Panc1 (cell line): Measurements from ENCODE around the gene GTF3A. TPM values are rescaled to one million over a fixed set of nuclear protein-coding genes. Genes with fewer than 3 reads are reported as not detected.

ENCODE experiments used
- ATAC-seq: fragments of 200-7000 bp; cut with Tn5 transposase; 2 replicates; pipeline ENCODE4 v1.9.1; 2020; ENCODE audit warnings: mild to moderate bottlenecking, moderate library complexity
- BruUV-seq: library from RNA; stranded (reverse); fragments of 400-500 nt; replicated peaks from 2 replicates; lab custom pipeline; 2021; lab: Mats Ljungman, UMichigan
- CTCF ChIA-PET: fragments of 300-600 bp; sonication (Branson Sonifier 250); formaldehyde crosslinking; loops from one replicate; lab custom pipeline; 2022; ENCODE audit warnings: antibody characterized with exemption; lab: Charles Lee
- POLR2A ChIA-PET: fragments of 300-600 bp; sonication (Branson Sonifier 250); formaldehyde crosslinking; loops from one replicate; lab custom pipeline; 2022; ENCODE audit warnings: antibody characterized with exemption; lab: Charles Lee
- DNase-seq: peaks from one replicate; pipeline ENCODE4 v3.0.0-alpha.2; 2010; ENCODE audit warnings: low read depth, low spot score
- H3K27ac ChIP-seq: 2 replicates; pipeline ENCODE4 v1.5.1; 2011; ENCODE audit warnings: mild to moderate bottlenecking, low read length, inconsistent platforms
- H3K27me3 ChIP-seq: fragments of 200-500 bp; sonication (Bioruptor generic); 2 replicates; pipeline ENCODE4 v1.6.0; 2014; ENCODE audit warnings: low read length, inconsistent platforms; ENCODE audit not compliant: control insufficient read depth, insufficient read depth
- H3K36me3 ChIP-seq: fragments of 200-500 bp; sonication (Bioruptor generic); 2 replicates; pipeline ENCODE4 v1.5.1; 2014; ENCODE audit warnings: inconsistent platforms, mild to moderate bottlenecking, low read length, moderate library complexity; ENCODE audit not compliant: control insufficient read depth, insufficient read depth
- H3K4me1 ChIP-seq: 2 replicates; pipeline ENCODE4 v1.5.1; 2011; ENCODE audit warnings: inconsistent platforms, mild to moderate bottlenecking, low read length, moderate library complexity; ENCODE audit not compliant: control insufficient read depth, insufficient read depth
- H3K4me3 ChIP-seq, 2 experiments: 2 replicates each; pipeline ENCODE4 v1.5.1; 2011 to 2012; ENCODE audit warnings: low read depth in 2 of 2, low read length in 2 of 2, mild to moderate bottlenecking in 2 of 2, inconsistent platforms in 1 of 2, moderate library complexity in 1 of 2
- H3K9me3 ChIP-seq: fragments of 200-500 bp; sonication (Bioruptor generic); 2 replicates; pipeline ENCODE4 v1.5.1; 2014; ENCODE audit warnings: low read depth, mild to moderate bottlenecking, inconsistent platforms, low read length, moderate library complexity; ENCODE audit not compliant: control insufficient read depth, insufficient read depth
- POLR2AphosphoS5 ChIP-seq: IDR thresholded peaks from 2 replicates; pipeline ENCODE4 v1.6.1; 2012; ENCODE audit warnings: mild to moderate bottlenecking, low read depth, low read length, moderate library complexity
- SIN3A ChIP-seq: IDR thresholded peaks from 2 replicates; pipeline ENCODE4 v1.6.1; 2012; ENCODE audit warnings: low read depth, mild to moderate bottlenecking, low read length, moderate library complexity, borderline replicate concordance; ENCODE audit not compliant: insufficient read depth
- TCF7L2 ChIP-seq: IDR thresholded peaks from 2 replicates; pipeline ENCODE4 v1.6.1; 2011; ENCODE audit warnings: mild to moderate bottlenecking, low read depth, low read length, inconsistent platforms
- in situ Hi-C: cut with HindIII; loops from 2 replicates; pipeline ENCODE4 v1.10.0; 2016; ENCODE audit warnings: low sequenced_read_pairs, low pct_unique_long_range_greater_than_20kb
- intact Hi-C: fragments of 100-400 bp; cut with micrococcal nuclease; formaldehyde crosslinking; loops from one replicate; pipeline ENCODE4 v1.10.0; 2022; ENCODE audit not compliant: unreplicated experiment
- total RNA-seq: library from RNA; stranded (reverse); gene quantifications from one replicate; pipeline ENCODE4 v1.2.1, GENCODE V29; 2021; ENCODE audit not compliant: unreplicated experiment
- TF ChIP-seq, protein P1 (sequence below), 2 experiments: IDR thresholded peaks; 2 replicates each; pipeline ENCODE4 v1.6.1; 2011 to 2012; ENCODE audit warnings: low read depth in 2 of 2, control low read depth in 1 of 2, low read length in 1 of 2, mild to moderate bottlenecking in 1 of 2, moderate library complexity in 1 of 2; ENCODE audit not compliant: insufficient read depth in 1 of 2
- TF ChIP-seq, protein P2 (sequence below): fragments of 450-650 bp; IDR thresholded peaks from 2 replicates; pipeline ENCODE4 v1.5.1; 2017; ENCODE audit warnings: mild to moderate bottlenecking

GTF3A gene
- total RNA-seq, 1 experiment from 2014 or later = 111 TPM

GRCh38 chr13:27401210-27401609, 23.2 kb upstream of the GTF3A start:
- ATAC-seq = no peak
- H3K27ac ChIP-seq = no peak overlapping the region

DNA sequence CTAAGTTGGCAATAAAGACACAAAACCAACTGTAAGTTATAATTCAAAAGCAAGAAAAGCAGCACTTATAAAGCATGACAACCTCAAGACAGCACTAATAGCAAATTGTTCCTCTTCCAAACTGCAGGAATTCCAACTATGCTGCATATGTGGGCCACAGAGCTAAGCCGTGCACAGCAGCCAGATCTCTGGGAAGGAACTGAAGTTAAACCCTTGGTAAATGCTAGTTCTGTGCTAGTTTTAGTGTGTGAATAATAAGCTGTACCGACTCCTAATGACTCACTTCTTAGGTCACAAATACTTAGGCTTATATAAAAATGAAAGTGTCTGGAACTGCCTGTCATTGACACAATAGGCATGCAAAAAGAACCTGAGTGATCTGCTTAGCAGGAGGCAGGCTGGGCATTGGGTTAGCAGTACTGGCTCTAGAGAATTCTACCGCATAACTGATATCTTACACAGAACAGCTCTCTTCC, 21.2 kb upstream of the GTF3A start:
- no peak for ATAC-seq
- H3K27ac ChIP-seq = no peak overlapping the region
- DNase-seq = no peak
- in situ Hi-C loops = no loop called here
- no peaks in the 10 kb centered on the region for H3K27me3 ChIP-seq
- no peaks in the 10 kb centered on the region for H3K9me3 ChIP-seq
- no peaks in the 10 kb centered on the region for H3K36me3 ChIP-seq
- no peak overlapping the region for H3K4me3 ChIP-seq
- BruUV-seq = no TSS peak
- peaks cover 5% of the 10 kb centered on the region; the same call in 1 of the 2 replicates for H3K4me1 ChIP-seq
- intact Hi-C loops = no loop called here
- ChIA-PET CTCF (no interaction called here), POLR2A (interaction anchor here (0.6 kb wide), 1 partner anchor 28 kb away, joined by 3 read pairs; no protein-coding TSS in a partner anchor)
- TF ChIP-seq, protein P1, sequence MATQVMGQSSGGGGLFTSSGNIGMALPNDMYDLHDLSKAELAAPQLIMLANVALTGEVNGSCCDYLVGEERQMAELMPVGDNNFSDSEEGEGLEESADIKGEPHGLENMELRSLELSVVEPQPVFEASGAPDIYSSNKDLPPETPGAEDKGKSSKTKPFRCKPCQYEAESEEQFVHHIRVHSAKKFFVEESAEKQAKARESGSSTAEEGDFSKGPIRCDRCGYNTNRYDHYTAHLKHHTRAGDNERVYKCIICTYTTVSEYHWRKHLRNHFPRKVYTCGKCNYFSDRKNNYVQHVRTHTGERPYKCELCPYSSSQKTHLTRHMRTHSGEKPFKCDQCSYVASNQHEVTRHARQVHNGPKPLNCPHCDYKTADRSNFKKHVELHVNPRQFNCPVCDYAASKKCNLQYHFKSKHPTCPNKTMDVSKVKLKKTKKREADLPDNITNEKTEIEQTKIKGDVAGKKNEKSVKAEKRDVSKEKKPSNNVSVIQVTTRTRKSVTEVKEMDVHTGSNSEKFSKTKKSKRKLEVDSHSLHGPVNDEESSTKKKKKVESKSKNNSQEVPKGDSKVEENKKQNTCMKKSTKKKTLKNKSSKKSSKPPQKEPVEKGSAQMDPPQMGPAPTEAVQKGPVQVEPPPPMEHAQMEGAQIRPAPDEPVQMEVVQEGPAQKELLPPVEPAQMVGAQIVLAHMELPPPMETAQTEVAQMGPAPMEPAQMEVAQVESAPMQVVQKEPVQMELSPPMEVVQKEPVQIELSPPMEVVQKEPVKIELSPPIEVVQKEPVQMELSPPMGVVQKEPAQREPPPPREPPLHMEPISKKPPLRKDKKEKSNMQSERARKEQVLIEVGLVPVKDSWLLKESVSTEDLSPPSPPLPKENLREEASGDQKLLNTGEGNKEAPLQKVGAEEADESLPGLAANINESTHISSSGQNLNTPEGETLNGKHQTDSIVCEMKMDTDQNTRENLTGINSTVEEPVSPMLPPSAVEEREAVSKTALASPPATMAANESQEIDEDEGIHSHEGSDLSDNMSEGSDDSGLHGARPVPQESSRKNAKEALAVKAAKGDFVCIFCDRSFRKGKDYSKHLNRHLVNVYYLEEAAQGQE (IDR thresholded peaks at IDR 0.05; ENCODE audit: insufficient read depth in 1 of 2, low read depth in 2 of 2, low read length in 1 of 2) = no peak
- TF ChIP-seq SIN3A = no peak
- TF ChIP-seq POLR2AphosphoS5 = no peak
- TF ChIP-seq, protein P2, sequence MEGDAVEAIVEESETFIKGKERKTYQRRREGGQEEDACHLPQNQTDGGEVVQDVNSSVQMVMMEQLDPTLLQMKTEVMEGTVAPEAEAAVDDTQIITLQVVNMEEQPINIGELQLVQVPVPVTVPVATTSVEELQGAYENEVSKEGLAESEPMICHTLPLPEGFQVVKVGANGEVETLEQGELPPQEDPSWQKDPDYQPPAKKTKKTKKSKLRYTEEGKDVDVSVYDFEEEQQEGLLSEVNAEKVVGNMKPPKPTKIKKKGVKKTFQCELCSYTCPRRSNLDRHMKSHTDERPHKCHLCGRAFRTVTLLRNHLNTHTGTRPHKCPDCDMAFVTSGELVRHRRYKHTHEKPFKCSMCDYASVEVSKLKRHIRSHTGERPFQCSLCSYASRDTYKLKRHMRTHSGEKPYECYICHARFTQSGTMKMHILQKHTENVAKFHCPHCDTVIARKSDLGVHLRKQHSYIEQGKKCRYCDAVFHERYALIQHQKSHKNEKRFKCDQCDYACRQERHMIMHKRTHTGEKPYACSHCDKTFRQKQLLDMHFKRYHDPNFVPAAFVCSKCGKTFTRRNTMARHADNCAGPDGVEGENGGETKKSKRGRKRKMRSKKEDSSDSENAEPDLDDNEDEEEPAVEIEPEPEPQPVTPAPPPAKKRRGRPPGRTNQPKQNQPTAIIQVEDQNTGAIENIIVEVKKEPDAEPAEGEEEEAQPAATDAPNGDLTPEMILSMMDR = no peak
- no peak for TF ChIP-seq TCF7L2

More at GRCh38 chr13:27401210-27401609, 23.2 kb upstream of the GTF3A start:
- H3K4me1 ChIP-seq = peaks cover 5% of the 10 kb centered on the region; the same call in 1 of the 2 replicates
- POLR2A ChIA-PET = no interaction called here
- H3K4me3 ChIP-seq = no peak overlapping the region
- in situ Hi-C loops = no loop called here
- H3K9me3 ChIP-seq = no peaks in the 10 kb centered on the region
- TF ChIP-seq, protein P2 = no peak
- no peak for TF ChIP-seq TCF7L2
- TF ChIP-seq, protein P1 (IDR thresholded peaks at IDR 0.05; ENCODE audit: insufficient read depth in 1 of 2, low read depth in 2 of 2, low read length in 1 of 2) = no peak
- TF ChIP-seq SIN3A = no peak
- no peak for TF ChIP-seq POLR2AphosphoS5
- DNase-seq = no peak
- intact Hi-C loops = no loop called here
- no TSS peak for BruUV-seq
- H3K36me3 ChIP-seq = no peaks in the 10 kb centered on the region
- H3K27me3 ChIP-seq = no peaks in the 10 kb centered on the region
- CTCF ChIA-PET = no interaction called here
